HG03135 (cell line): ENCODE data around the gene DAO.

Experiments used
- ATAC-seq: cut with Tn5 transposase; IDR thresholded peaks from one replicate; pipeline ENCODE4 v1.9.1; 2021; ENCODE audit warnings: mild to moderate bottlenecking, moderate library complexity; ENCODE audit not compliant: unreplicated experiment

Gene DAO

GRCh38 chr12:108875280-108875679 lies 4.6 kb upstream of the DAO start:
- ATAC-seq: no peak

GRCh38 chr12:108875682-108876361 lies 4.1 kb upstream of the DAO start:
- no peak for ATAC-seq

- no peak for ATAC-seq
Observed at GRCh38 chr12:108876550-108876949, 3.3 kb upstream of the DAO start.

GRCh38 chr12:108881953-108882352 lies 2.1 kb downstream of the DAO start:
- ATAC-seq: no peak

- no peak for ATAC-seq
Observed at GRCh38 chr12:108884116-108885012, 4.5 kb downstream of the DAO start.

GRCh38 chr12:108886873-108887629 lies 7.2 kb downstream of the DAO start:
- ATAC-seq: no peak

- ATAC-seq: no peak
Observed at GRCh38 chr12:108888031-108888430, 8.1 kb downstream of the DAO start.

- ATAC-seq: no peak
Observed at GRCh38 chr12:108890208-108890607, 10.3 kb downstream of the DAO start.

GRCh38 chr12:108895220-108895802 lies 15.4 kb downstream of the DAO start:
- no peak for ATAC-seq

- no peak for ATAC-seq
Observed at GRCh38 chr12:108896336-108896735, 16.4 kb downstream of the DAO start.

GRCh38 chr12:108896817-108897216 lies 16.9 kb downstream of the DAO start:
- ATAC-seq: no peak

- no peak for ATAC-seq
Observed at GRCh38 chr12:108899145-108899544, 19.3 kb downstream of the DAO start.

GRCh38 chr12:108905725-108906124 lies 25.8 kb downstream of the DAO start:
- no peak for ATAC-seq

GRCh38 chr12:108906971-108907370 lies 27.1 kb downstream of the DAO start:
- ATAC-seq: no peak

- ATAC-seq: no peak
Observed at GRCh38 chr12:108907839-108908351, 28.0 kb downstream of the DAO start.

- ATAC-seq: no peak
Observed at GRCh38 chr12:108910336-108910735, 30.4 kb downstream of the DAO start.

- ATAC-seq: no peak
Observed at GRCh38 chr12:108911915-108912314, 32.0 kb downstream of the DAO start.

- no peak for ATAC-seq
Observed at GRCh38 chr12:108912361-108912760, 32.5 kb downstream of the DAO start.

GRCh38 chr12:108914121-108914531 lies 34.2 kb downstream of the DAO start:
- ATAC-seq: no peak

GRCh38 chr12:108915632-108916133 lies 35.8 kb downstream of the DAO start:
- no peak for ATAC-seq

- ATAC-seq: no peak
Observed at GRCh38 chr12:108916336-108916735, 36.4 kb downstream of the DAO start.
